HEK293 (cell line): Measurements from ENCODE around the gene ENDOU.

Experiments
- HOXD13 ChIP-seq: sonication (generic); formaldehyde crosslinking; IDR thresholded peaks from 2 replicates; pipeline ENCODE4 v1.8.0; 2022; ENCODE audit warnings: missing genetic modification reagents, borderline replicate concordance
- MEIS1 ChIP-seq: sonication (generic); formaldehyde crosslinking; IDR thresholded peaks from 2 replicates; pipeline ENCODE4 v1.8.1; 2022; ENCODE audit warnings: missing genetic modification reagents, mild to moderate bottlenecking, borderline replicate concordance
- REST ChIP-seq: fragments of 450-650 bp; formaldehyde crosslinking; IDR thresholded peaks from 2 replicates; pipeline ENCODE4 v1.5.1; 2016; ENCODE audit warnings: missing biosample characterization, missing genetic modification characterization
- TCF7L2 ChIP-seq: IDR thresholded peaks from 2 replicates; pipeline ENCODE4 v1.6.1; 2011; ENCODE audit warnings: low read depth, mild to moderate bottlenecking, inconsistent platforms, low read length, moderate library complexity, borderline replicate concordance
- ZNF138 ChIP-seq: fragments of 450-650 bp; formaldehyde crosslinking; IDR thresholded peaks from 2 replicates; pipeline ENCODE4 v1.5.1; 2016; ENCODE audit warnings: missing biosample characterization, missing genetic modification characterization, borderline replicate concordance
- ZNF26 ChIP-seq: fragments of 450-650 bp; formaldehyde crosslinking; IDR thresholded peaks from 2 replicates; pipeline ENCODE4 v1.5.1; 2016; ENCODE audit warnings: missing biosample characterization, missing genetic modification characterization
- ZNF274 ChIP-seq, 2 experiments: fragments of 200-500 bp in 1 of 2; fragments of 450-650 bp in 1 of 2; sonication (Bioruptor generic) in 1 of 2; formaldehyde crosslinking in 1 of 2; IDR thresholded peaks; 2 replicates each; pipeline versions ENCODE4 v1.5.1 to v1.6.1; 2014 to 2016; ENCODE audit warnings: borderline replicate concordance in 1 of 2, inconsistent platforms in 1 of 2, low read length in 1 of 2, missing biosample characterization in 1 of 2, missing genetic modification characterization in 1 of 2
- ZNF311 ChIP-seq: fragments of 450-650 bp; formaldehyde crosslinking; IDR thresholded peaks from 2 replicates; pipeline ENCODE4 v1.5.1; 2017; ENCODE audit warnings: missing biosample characterization, missing genetic modification characterization, borderline replicate concordance
- ZNF335 ChIP-seq: fragments of 450-650 bp; formaldehyde crosslinking; conservative IDR thresholded peaks from 2 replicates; pipeline ENCODE4 v1.5.1; 2016; ENCODE audit warnings: missing biosample characterization, missing genetic modification characterization
- ZNF768 ChIP-seq: fragments of 450-650 bp; formaldehyde crosslinking; IDR thresholded peaks from 2 replicates; pipeline ENCODE4 v1.5.1; 2018; ENCODE audit warnings: missing biosample characterization, mild to moderate bottlenecking, missing genetic modification characterization
- TF ChIP-seq, protein P1 (sequence below): fragments of 450-650 bp; formaldehyde crosslinking; IDR thresholded peaks from 2 replicates; pipeline ENCODE4 v1.5.1; 2016; ENCODE audit warnings: missing biosample characterization, missing genetic modification characterization, low read depth
- TF ChIP-seq, protein P2 (sequence below): fragments of 450-650 bp; formaldehyde crosslinking; IDR thresholded peaks from 2 replicates; pipeline ENCODE4 v1.5.1; 2016; ENCODE audit warnings: missing biosample characterization, missing genetic modification characterization

- TF ChIP-seq, protein P1, sequence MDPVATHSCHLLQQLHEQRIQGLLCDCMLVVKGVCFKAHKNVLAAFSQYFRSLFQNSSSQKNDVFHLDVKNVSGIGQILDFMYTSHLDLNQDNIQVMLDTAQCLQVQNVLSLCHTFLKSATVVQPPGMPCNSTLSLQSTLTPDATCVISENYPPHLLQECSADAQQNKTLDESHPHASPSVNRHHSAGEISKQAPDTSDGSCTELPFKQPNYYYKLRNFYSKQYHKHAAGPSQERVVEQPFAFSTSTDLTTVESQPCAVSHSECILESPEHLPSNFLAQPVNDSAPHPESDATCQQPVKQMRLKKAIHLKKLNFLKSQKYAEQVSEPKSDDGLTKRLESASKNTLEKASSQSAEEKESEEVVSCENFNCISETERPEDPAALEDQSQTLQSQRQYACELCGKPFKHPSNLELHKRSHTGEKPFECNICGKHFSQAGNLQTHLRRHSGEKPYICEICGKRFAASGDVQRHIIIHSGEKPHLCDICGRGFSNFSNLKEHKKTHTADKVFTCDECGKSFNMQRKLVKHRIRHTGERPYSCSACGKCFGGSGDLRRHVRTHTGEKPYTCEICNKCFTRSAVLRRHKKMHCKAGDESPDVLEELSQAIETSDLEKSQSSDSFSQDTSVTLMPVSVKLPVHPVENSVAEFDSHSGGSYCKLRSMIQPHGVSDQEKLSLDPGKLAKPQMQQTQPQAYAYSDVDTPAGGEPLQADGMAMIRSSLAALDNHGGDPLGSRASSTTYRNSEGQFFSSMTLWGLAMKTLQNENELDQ: no peak
- TF ChIP-seq, protein P2, sequence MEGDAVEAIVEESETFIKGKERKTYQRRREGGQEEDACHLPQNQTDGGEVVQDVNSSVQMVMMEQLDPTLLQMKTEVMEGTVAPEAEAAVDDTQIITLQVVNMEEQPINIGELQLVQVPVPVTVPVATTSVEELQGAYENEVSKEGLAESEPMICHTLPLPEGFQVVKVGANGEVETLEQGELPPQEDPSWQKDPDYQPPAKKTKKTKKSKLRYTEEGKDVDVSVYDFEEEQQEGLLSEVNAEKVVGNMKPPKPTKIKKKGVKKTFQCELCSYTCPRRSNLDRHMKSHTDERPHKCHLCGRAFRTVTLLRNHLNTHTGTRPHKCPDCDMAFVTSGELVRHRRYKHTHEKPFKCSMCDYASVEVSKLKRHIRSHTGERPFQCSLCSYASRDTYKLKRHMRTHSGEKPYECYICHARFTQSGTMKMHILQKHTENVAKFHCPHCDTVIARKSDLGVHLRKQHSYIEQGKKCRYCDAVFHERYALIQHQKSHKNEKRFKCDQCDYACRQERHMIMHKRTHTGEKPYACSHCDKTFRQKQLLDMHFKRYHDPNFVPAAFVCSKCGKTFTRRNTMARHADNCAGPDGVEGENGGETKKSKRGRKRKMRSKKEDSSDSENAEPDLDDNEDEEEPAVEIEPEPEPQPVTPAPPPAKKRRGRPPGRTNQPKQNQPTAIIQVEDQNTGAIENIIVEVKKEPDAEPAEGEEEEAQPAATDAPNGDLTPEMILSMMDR (tag by site-specific recombination): no peak
- TF ChIP-seq HOXD13 (CRISPR knock-in tag) (no peak), ZNF138 (tag by site-specific recombination) (no peak), REST (tag by site-specific recombination) (no peak), ZNF26 (tag by site-specific recombination) (no peak), ZNF335 (tag by site-specific recombination) (no peak), TCF7L2 (no peak), ZNF274 (IDR thresholded peaks at IDR 0.05; ENCODE audit: low read length) (no peak), ZNF274 (tag by site-specific recombination; IDR thresholded peaks at IDR 0.05; ENCODE audit: borderline replicate concordance) (no peak), ZNF768 (no peak), ZNF311 (no peak), MEIS1 (CRISPR knock-in tag) (no peak)
Measured at GRCh38 chr12:47736216-47736615, 10.9 kb upstream of the ENDOU start.
